HAP-1 (cell line): ENCODE results near the gene ATXN1.

ENCODE experiments used
- DNase-seq, 2 experiments: peaks; one replicate each; pipeline ENCODE4 v3.0.0-alpha.2; 2016 to 2020; ENCODE audit warnings: low spot score in 2 of 2
- H3K27me3 ChIP-seq: fragments of 250-450 bp; sonication (Bioruptor Pico); 2 replicates; pipeline ENCODE4 v1.5.1; 2020; ENCODE audit warnings: low read depth, mild to moderate bottlenecking, moderate library complexity
- H3K36me3 ChIP-seq: fragments of 250-450 bp; sonication (Bioruptor Pico); replicated peaks from 2 replicates; pipeline ENCODE4 v1.5.1; 2020; ENCODE audit warnings: mild to moderate bottlenecking
- H3K4me1 ChIP-seq: fragments of 250-450 bp; sonication (Bioruptor Pico); 2 replicates; pipeline ENCODE4 v1.5.1; 2020; ENCODE audit warnings: mild to moderate bottlenecking
- H3K4me3 ChIP-seq: fragments of 250-450 bp; sonication (Bioruptor Pico); 2 replicates; pipeline ENCODE4 v1.5.1; 2020; ENCODE audit warnings: mild to moderate bottlenecking, moderate library complexity
- H3K9me3 ChIP-seq: fragments of 250-450 bp; sonication (Bioruptor Pico); 2 replicates; pipeline ENCODE4 v1.5.1; 2020; ENCODE audit warnings: mild to moderate bottlenecking, moderate library complexity
- in situ Hi-C: fragments of 300-500 bp; cut with MboI; formaldehyde crosslinking; loops from 3 replicates; pipeline ENCODE4 v1.14.3; 2020; ENCODE audit warnings: low sequenced_read_pairs, inconsistent platforms, mixed read lengths

Gene ATXN1

GRCh38 chr6:16324606-16325225 lies 436.5 kb downstream of the ATXN1 start:
- Histone ChIP-seq H3K9me3 (no peaks in the 10 kb centered on the region), H3K27me3 (no peaks in the 10 kb centered on the region), H3K36me3 (no peaks in the 10 kb centered on the region), H3K4me3 (no peak overlapping the region), H3K4me1 (peaks cover 21% of the 10 kb centered on the region)
- peak; percentile 64 to 91 for DNase-seq
- in situ Hi-C loops: no loop called here

DNA sequence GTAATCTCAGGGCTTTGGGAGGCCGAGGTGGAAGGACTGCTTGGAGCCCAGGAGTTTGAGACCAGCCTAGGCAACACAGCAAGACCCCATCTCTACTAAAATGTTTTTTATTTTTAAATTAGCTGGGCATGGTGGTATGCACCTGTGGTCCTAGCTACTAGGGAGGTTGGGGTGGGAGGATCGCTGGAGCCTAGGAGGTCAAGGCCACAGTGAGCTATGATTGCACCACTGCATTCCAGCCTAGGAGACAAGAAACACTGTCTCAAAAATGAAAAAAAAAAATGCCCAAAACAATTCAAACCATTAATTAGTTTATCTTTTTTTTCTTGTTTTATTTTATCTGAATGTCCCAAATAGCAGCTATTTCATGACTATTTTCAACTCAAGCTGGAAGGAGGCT lies 437.1 kb downstream of the ATXN1 start:
- Histone ChIP-seq H3K36me3 (no peaks in the 10 kb centered on the region), H3K27me3 (no peaks in the 10 kb centered on the region), H3K9me3 (no peaks in the 10 kb centered on the region), H3K4me1 (peaks cover 25% of the 10 kb centered on the region), H3K4me3 (no peak overlapping the region)
- no peak for DNase-seq
- in situ Hi-C loops: no loop called here

GRCh38 chr6:16322666-16323312 lies 438.5 kb downstream of the ATXN1 start:
- no peaks in the 10 kb centered on the region for H3K36me3 ChIP-seq
- H3K9me3 ChIP-seq: no peaks in the 10 kb centered on the region
- H3K27me3 ChIP-seq: no peaks in the 10 kb centered on the region
- no peak overlapping the region for H3K4me3 ChIP-seq
- H3K4me1 ChIP-seq: peaks cover 28% of the 10 kb centered on the region
- in situ Hi-C loops: no loop called here
- peak in 1 of 2 experiments; percentile 27 for DNase-seq

DNA sequence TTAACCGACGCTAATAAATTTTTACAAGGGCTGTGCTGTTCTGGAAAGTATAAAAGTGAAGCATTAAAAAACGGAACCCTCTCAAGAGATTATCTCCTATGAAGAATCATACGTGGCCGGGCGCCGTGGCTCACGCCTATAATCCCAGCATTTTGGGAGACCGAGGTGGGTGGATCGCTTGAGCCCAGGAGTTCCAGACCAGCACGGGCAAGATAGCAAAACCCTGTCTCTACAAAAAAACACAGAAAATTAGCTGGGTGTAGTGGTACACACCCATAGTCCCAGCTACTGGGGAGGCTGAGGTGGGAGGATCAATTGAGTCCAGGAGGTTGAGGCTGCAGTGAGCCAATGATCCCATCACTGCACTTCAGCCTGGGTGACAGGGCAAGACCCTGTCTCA lies 439.4 kb downstream of the ATXN1 start:
- no peak for DNase-seq
- H3K27me3 ChIP-seq: no peaks in the 10 kb centered on the region
- in situ Hi-C loops: no loop called here
- peaks cover 31% of the 10 kb centered on the region for H3K4me1 ChIP-seq
- H3K4me3 ChIP-seq: no peak overlapping the region
- H3K36me3 ChIP-seq: no peaks in the 10 kb centered on the region
- no peaks in the 10 kb centered on the region for H3K9me3 ChIP-seq

DNA sequence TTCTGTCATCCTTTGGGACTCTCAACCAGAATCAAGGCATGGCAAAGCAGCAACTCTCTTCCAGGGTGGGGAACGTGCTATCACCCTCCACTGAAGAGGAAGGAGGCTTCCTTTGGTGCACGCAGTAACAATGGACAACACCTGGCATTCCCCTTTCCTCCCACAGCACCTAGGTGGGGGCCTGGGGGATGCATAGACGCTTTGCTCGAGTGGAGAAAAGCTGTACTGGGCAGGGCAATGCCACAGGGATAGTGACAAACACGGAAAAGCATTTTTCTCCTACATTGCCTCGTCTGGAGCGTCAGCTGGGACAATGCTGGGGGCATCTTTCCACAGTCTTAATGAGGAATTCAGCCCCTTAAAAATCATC lies 439.9 kb downstream of the ATXN1 start:
- Histone ChIP-seq H3K4me1 (peaks cover 31% of the 10 kb centered on the region), H3K36me3 (no peaks in the 10 kb centered on the region), H3K4me3 (no peak overlapping the region), H3K27me3 (no peaks in the 10 kb centered on the region), H3K9me3 (no peaks in the 10 kb centered on the region)
- no peak for DNase-seq
- in situ Hi-C loops: no loop called here

GRCh38 chr6:16320533-16321340 lies 440.5 kb downstream of the ATXN1 start:
- no peak overlapping the region for H3K4me3 ChIP-seq
- no peak for DNase-seq
- in situ Hi-C loops: no loop called here
- H3K27me3 ChIP-seq: no peaks in the 10 kb centered on the region
- H3K4me1 ChIP-seq: peaks cover 31% of the 10 kb centered on the region
- H3K9me3 ChIP-seq: no peaks in the 10 kb centered on the region
- no peaks in the 10 kb centered on the region for H3K36me3 ChIP-seq

GRCh38 chr6:16319813-16320532 lies 441.3 kb downstream of the ATXN1 start:
- H3K27me3 ChIP-seq: no peaks in the 10 kb centered on the region
- in situ Hi-C loops: no loop called here
- H3K4me1 ChIP-seq: peaks cover 31% of the 10 kb centered on the region
- no peaks in the 10 kb centered on the region for H3K9me3 ChIP-seq
- no peaks in the 10 kb centered on the region for H3K36me3 ChIP-seq
- DNase-seq: peak; percentile 62 to 77
- H3K4me3 ChIP-seq: no peak overlapping the region

GRCh38 chr6:16318953-16319720 lies 442.1 kb downstream of the ATXN1 start:
- no peaks in the 10 kb centered on the region for H3K27me3 ChIP-seq
- H3K9me3 ChIP-seq: no peaks in the 10 kb centered on the region
- H3K36me3 ChIP-seq: no peaks in the 10 kb centered on the region
- DNase-seq: no peak
- H3K4me3 ChIP-seq: no peak overlapping the region
- H3K4me1 ChIP-seq: peaks cover 25% of the 10 kb centered on the region
- in situ Hi-C loops: no loop called here

GRCh38 chr6:16318538-16318937 lies 442.7 kb downstream of the ATXN1 start:
- H3K36me3 ChIP-seq: no peaks in the 10 kb centered on the region
- in situ Hi-C loops: no loop called here
- DNase-seq: no peak
- H3K27me3 ChIP-seq: no peaks in the 10 kb centered on the region
- no peak overlapping the region for H3K4me3 ChIP-seq
- H3K4me1 ChIP-seq: peaks cover 20% of the 10 kb centered on the region
- no peaks in the 10 kb centered on the region for H3K9me3 ChIP-seq

DNA sequence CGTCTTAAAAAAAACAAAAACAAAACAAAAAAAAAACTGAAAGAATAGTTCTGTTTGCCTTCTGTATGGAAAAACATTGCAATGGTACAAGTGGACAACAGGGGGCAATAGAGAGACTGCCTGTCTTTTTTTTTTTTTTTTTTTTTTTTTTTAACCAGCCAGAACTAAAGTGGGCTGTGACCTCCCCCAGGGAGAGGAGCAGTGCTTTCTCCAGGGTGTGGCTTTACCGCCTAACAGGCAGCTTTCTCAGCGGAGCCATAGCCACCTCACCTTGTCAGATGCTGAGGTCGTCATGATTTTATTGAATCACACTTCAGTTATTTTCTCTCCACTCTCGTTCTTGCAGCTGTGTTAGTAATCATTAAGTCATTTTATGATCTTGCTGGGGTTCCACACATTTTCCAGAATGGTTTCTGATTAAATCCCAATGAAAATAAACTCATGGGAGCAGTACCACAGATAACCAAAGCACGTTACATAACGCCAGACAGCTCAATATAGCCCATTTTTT lies 444.5 kb downstream of the ATXN1 start:
- Histone ChIP-seq H3K4me3 (no peak overlapping the region), H3K9me3 (no peaks in the 10 kb centered on the region), H3K27me3 (no peaks in the 10 kb centered on the region), H3K36me3 (no peaks in the 10 kb centered on the region), H3K4me1 (peaks cover 20% of the 10 kb centered on the region)
- in situ Hi-C loops: no loop called here
- peak; percentile 72 to 77 for DNase-seq

- H3K4me3 ChIP-seq: no peak overlapping the region
- H3K4me1 ChIP-seq: peaks cover 8% of the 10 kb centered on the region
- no peaks in the 10 kb centered on the region for H3K36me3 ChIP-seq
- H3K27me3 ChIP-seq: no peaks in the 10 kb centered on the region
- in situ Hi-C loops: no loop called here
- DNase-seq: no peak
- H3K9me3 ChIP-seq: no peaks in the 10 kb centered on the region
Measured at GRCh38 chr6:16314296-16314695, 447.0 kb downstream of the ATXN1 start.

DNA sequence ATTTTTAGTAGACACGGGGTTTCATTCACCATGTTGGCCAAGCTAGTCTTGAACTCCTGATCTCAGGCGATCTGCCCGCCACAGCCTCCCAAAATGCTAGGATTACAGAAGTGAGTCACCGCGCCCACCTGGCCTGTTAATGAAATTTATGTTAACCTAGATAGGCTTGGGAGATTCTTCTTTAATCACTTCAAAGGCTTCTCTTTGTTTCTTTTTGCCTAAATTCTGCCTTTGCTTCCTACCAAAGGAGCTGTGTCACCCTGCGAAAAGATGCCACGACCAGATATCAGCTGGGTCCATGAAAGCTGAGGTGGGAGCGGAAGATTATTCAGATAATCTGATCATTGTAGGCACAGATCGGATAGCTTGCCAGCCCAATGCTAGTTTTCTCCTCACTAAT lies 447.5 kb downstream of the ATXN1 start:
- no peak for DNase-seq
- Histone ChIP-seq H3K4me1 (peaks cover 8% of the 10 kb centered on the region), H3K4me3 (no peak overlapping the region), H3K9me3 (no peaks in the 10 kb centered on the region), H3K27me3 (no peaks in the 10 kb centered on the region), H3K36me3 (no peaks in the 10 kb centered on the region)
- in situ Hi-C loops: no loop called here

DNA sequence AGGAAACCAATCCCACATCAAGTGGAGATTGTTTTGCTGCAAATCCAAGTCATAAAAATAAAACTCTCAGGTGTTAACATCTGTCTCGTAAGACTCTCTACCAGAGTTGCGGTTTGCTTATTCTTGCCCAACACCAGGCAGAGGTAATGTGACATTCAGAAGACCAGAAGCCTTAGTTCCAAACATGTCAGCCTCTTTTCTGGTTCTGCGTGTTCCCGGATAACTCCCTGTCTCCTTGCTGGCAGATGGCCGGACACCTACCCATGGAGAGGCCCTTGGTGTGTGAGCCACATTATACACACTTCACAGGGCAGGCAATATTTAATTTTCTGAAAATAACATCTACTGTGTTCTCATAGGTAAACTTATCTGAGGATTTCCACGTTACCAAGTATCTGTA lies 449.5 kb downstream of the ATXN1 start:
- H3K4me3 ChIP-seq: no peak overlapping the region
- H3K4me1 ChIP-seq: peaks cover 2% of the 10 kb centered on the region; the same call in 1 of the 2 replicates
- no peaks in the 10 kb centered on the region for H3K9me3 ChIP-seq
- in situ Hi-C loops: no loop called here
- DNase-seq: no peak
- no peaks in the 10 kb centered on the region for H3K27me3 ChIP-seq
- no peaks in the 10 kb centered on the region for H3K36me3 ChIP-seq
